ENCODE results near the gene TMSB10. TPM values are rescaled to one million over a fixed set of nuclear protein-coding genes. Genes with fewer than 3 reads are reported as not detected.

Gene TMSB10
- total and polyA plus RNA-seq, 2 of the 13 experiments (the other 11 are each of a cell fraction or from before 2014, with no cell fraction given), result 665 to 708 TPM

- TF ChIP-seq HNRNPK (IDR thresholded peaks at IDR 0.05; ENCODE audit: low read depth, low read length, poor library complexity, severe bottlenecking), result no peak
- TF ChIP-seq ZNF878 (CRISPR knock-in tag; IDR thresholded peaks at IDR 0.05), result 0 out of 2 replicates have a peak, but pooled peaks have one; percentile 25
- TF ChIP-seq ZSCAN31 (CRISPR knock-in tag; IDR thresholded peaks at IDR 0.05; ENCODE audit: low read depth), result no peak
- TF ChIP-seq SETDB1 (CRISPR knock-in tag; IDR thresholded peaks at IDR 0.05; ENCODE audit: borderline replicate concordance), result no peak
- no peak for TF ChIP-seq BRF2 (CRISPR knock-in tag; IDR thresholded peaks at IDR 0.05)
- no peak for TF ChIP-seq ETV6 (CRISPR knock-in tag; conservative IDR thresholded peaks at IDR 0.05)
- no peak for TF ChIP-seq TFAP4 (IDR thresholded peaks at IDR 0.05; ENCODE audit: borderline replicate concordance, low read depth)
- TF ChIP-seq ZNF629 (CRISPR knock-in tag; conservative IDR thresholded peaks at IDR 0.05), result 0 out of 2 replicates have a peak, but pooled peaks have one; percentile 46
- no peak for TF ChIP-seq YEATS2 (CRISPR knock-in tag; IDR thresholded peaks at IDR 0.05; ENCODE audit: borderline replicate concordance)
- no peak for TF ChIP-seq ZNF264 (CRISPR knock-in tag; IDR thresholded peaks at IDR 0.05)
- TF ChIP-seq ZNF616 (CRISPR knock-in tag; IDR thresholded peaks at IDR 0.05; ENCODE audit: low read depth), result no peak
- no peak for TF ChIP-seq ZNF460 (CRISPR knock-in tag; IDR thresholded peaks at IDR 0.05; ENCODE audit: borderline replicate concordance)
- TF ChIP-seq HNF4A (CRISPR knock-in tag; IDR thresholded peaks at IDR 0.05), result peak; percentile 37; the same call in 1 of the 2 replicates
- 0 out of 2 replicates have a peak, but pooled peaks have one; percentile 13 for TF ChIP-seq GFI1 (CRISPR knock-in tag; IDR thresholded peaks at IDR 0.05; ENCODE audit: borderline replicate concordance)
- TF ChIP-seq ZNF720 (CRISPR knock-in tag; IDR thresholded peaks at IDR 0.05), result no peak
- TF ChIP-seq TBX3 (IDR thresholded peaks at IDR 0.05; ENCODE audit: borderline replicate concordance), result no peak
- no peak for TF ChIP-seq TCF7L2 (IDR thresholded peaks at IDR 0.05; ENCODE audit: low read depth, low read length)
- TF ChIP-seq, protein P1, sequence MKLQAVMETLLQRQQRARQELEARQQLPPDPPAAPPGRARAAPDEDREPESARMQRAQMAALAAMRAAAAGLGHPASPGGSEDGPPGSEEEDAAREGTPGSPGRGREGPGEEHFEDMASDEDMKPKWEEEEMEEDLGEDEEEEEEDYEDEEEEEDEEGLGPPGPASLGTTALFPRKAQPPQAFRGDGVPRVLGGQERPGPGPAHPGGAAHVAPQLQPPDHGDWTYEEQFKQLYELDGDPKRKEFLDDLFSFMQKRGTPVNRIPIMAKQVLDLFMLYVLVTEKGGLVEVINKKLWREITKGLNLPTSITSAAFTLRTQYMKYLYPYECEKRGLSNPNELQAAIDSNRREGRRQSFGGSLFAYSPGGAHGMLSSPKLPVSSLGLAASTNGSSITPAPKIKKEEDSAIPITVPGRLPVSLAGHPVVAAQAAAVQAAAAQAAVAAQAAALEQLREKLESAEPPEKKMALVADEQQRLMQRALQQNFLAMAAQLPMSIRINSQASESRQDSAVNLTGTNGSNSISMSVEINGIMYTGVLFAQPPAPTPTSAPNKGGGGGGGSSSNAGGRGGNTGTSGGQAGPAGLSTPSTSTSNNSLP (IDR thresholded peaks at IDR 0.05; ENCODE audit: low read depth, low read length), result no peak; the same call in 1 of the 2 replicates
- TF ChIP-seq KMT2B (CRISPR knock-in tag; IDR thresholded peaks at IDR 0.05), result 0 out of 2 replicates have a peak, but pooled peaks have one; percentile 15
- TF ChIP-seq MZF1 (CRISPR knock-in tag; IDR thresholded peaks at IDR 0.05; ENCODE audit: borderline replicate concordance), result no peak
- TF ChIP-seq ZBTB20 (CRISPR knock-in tag; IDR thresholded peaks at IDR 0.05; ENCODE audit: borderline replicate concordance, low read depth), result 0 out of 2 replicates have a peak, but pooled peaks have one; percentile 22
- TF ChIP-seq FLYWCH1 (CRISPR knock-in tag; IDR thresholded peaks at IDR 0.05), result 0 out of 2 replicates have a peak, but pooled peaks have one; percentile 9
- TF ChIP-seq ZNF253 (CRISPR knock-in tag; IDR thresholded peaks at IDR 0.05; ENCODE audit: borderline replicate concordance), result no peak
- TF ChIP-seq FOXA1 (IDR thresholded peaks at IDR 0.05), result no peak
- no peak for TF ChIP-seq FOXA1 (CRISPR knock-in tag; IDR thresholded peaks at IDR 0.05)
- no peak for TF ChIP-seq ZNF292 (CRISPR knock-in tag; IDR thresholded peaks at IDR 0.05; ENCODE audit: borderline replicate concordance, low read depth)
- no peak for TF ChIP-seq HNF1B (CRISPR knock-in tag; IDR thresholded peaks at IDR 0.05)
Measured at GRCh38 chr2:84953535-84953934, 48.1 kb downstream of the TMSB10 start (continued).

Measured in HepG2 (cell line).